ENCODE measurements around the gene NF2.
A peak's percentile ranks its signal among the peaks of the same experiment; 100 is the strongest.
"Not testable (repeated sequence)": the region's sequence is repeated elsewhere in the genome, so short reads cannot be mapped to it uniquely, and the experiment has no call there.

The NF2 gene

GRCh38 chr22:29597871-29598683, 5.4 kb upstream of the NF2 start:
- DNase-seq, result not testable (repeated sequence)

DNA sequence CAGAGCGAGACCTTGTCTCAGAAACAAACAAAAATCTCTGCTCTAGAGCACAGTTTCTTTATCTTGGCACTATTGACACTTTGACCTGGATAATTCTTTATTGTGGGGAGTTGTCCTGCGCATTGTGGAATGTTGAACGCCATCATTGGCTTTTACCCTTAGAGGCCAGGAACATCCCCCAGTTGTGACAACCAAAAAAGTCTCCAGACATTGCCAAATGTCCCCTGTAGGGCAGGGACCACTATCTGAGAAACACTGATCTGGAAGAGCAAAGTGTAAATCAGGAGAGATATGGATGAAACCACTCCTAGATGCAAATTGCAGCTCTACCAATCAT, 4.8 kb upstream of the NF2 start:
- DNase-seq, result no peak

GRCh38 chr22:29604076-29604360, 585 bp downstream of the NF2 start:
- DNase-seq, result no peak

GRCh38 chr22:29605527-29605850, 2.1 kb downstream of the NF2 start:
- DNase-seq, result no peak

DNA sequence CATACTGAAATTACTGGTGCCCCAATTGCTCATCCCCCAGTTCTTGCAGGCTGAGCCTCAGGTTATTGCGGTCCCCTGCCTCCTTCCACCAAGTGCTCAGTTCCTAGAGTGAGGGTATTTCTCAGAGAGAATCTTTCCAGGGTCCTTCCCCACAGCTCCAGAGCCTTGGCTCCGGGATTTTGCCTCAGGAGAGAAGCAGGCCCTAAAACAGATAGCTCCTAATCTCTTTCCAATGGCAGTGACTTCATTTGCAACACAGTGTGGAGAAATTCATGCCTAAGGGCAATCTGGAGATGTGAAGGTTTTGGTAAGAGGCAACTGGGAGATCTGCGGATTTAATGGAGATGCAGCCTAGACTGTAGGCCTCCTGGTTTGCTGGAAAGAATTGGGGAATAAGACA, 2.9 kb downstream of the NF2 start:
- DNase-seq, result no peak

DNA sequence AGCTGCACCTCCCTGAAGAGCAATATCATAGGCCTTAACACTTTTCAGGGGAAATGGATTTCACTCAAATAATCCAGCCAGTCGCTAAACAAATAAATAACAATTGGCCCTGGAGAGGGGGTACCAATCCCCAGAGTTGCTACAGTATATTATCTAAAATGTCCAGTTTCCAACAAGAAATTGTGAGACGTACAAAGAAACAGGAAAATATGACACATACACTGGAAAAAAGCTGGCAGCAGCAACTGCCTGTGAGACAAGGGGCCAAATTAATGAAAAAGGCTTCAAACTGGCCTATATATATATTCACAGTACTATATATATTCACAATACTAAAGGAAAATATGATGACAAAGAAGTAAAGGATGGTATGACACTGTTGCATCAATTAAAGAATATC, 4.0 kb downstream of the NF2 start:
- no peak for DNase-seq

DNA sequence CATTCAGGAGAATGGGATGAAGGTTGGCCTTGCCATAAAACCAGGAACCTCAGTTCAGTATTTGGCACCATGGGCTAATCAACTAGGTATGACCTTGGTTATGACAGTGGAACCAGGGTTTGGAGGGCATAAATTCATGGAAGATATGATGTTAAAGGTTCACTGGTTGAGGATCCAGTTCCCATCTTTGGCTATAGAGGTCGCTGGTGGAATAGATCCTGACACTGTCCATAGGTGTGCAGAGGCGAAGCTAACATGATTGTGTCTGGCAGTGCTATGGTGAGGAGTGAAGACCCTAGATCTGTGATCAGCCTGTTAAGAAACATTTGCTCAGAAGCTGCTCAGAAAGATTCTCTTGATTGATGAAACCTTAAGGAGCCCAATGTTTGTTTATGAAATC, 5.7 kb downstream of the NF2 start:
- DNase-seq, result no peak

GRCh38 chr22:29610780-29611179, 7.3 kb downstream of the NF2 start:
- no peak for DNase-seq

- DNase-seq, result no peak
Observed at GRCh38 chr22:29615705-29616327, 12.4 kb downstream of the NF2 start.

- DNase-seq, result peak; percentile 48
Observed at GRCh38 chr22:29617922-29618629, 14.6 kb downstream of the NF2 start.

GRCh38 chr22:29621761-29622526, 18.5 kb downstream of the NF2 start:
- DNase-seq, result peak; percentile 98

- no peak for DNase-seq
Observed at GRCh38 chr22:29623059-29623458, 19.6 kb downstream of the NF2 start.

GRCh38 chr22:29623553-29624169, 20.2 kb downstream of the NF2 start:
- no peak for DNase-seq

GRCh38 chr22:29625090-29625825, 21.8 kb downstream of the NF2 start:
- DNase-seq, result peak; percentile 84

GRCh38 chr22:29626497-29627195, 23.2 kb downstream of the NF2 start:
- DNase-seq, result peak; percentile 89

DNA sequence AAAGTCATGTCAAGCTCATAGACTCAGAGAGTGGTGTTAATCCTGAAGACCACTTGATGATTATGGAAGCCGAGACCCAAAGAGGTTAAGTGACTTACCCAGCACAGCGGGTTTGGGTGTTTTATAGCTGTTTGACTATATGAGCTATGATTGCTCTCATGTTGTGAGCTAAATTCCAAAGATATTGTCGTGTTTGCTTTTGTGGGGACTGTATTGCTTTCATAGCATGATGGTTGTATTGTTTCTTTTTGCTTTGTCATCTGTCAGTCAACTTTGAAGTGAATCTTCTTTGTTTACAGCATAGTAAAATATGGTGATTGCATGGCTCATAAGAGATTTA, 23.7 kb downstream of the NF2 start:
- no peak for DNase-seq

DNA sequence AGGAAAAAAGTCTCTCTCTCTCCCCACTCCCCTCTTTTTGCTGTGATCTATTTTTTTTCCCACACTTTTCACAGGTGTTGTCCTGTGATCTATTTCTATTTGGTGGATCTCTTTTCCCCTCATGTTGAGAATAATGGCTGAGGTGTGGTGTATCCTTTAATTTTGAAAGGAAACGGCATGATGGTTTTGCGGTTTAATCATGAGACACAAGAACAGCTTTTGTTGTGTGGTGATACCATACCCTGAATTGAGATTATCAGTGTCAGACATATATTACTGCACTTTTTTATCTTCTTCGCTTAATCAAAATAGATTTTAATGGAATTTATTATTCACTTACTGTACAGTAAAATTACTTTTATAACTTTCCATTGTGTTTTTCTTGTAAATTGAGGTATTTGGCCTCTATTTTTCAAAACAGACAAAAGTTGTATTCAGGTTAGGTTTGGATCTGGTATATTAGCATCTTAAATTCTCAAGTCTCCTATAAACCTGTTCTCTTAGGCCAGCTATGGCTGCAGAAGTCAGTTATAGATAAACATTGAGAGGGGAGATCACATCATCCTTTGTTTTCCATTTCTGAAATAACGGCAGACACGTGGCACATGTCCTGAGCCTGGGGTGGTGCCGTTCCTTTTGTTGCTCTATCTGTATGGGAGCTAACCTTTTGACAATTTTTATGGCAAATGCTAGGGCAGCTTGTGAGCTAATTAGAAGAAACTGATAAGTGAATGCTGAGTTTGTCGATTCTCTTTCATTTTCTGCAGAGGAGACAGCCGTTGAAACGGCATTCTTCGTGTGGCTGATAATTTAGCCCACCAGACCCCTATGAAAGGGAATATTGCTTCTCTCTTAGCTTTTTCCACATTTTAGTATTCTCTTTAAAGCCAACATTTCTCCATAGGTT, 25.8 kb downstream of the NF2 start:
- DNase-seq, result no peak

GRCh38 chr22:29629903-29630516, 26.6 kb downstream of the NF2 start:
- DNase-seq, result no peak

DNA sequence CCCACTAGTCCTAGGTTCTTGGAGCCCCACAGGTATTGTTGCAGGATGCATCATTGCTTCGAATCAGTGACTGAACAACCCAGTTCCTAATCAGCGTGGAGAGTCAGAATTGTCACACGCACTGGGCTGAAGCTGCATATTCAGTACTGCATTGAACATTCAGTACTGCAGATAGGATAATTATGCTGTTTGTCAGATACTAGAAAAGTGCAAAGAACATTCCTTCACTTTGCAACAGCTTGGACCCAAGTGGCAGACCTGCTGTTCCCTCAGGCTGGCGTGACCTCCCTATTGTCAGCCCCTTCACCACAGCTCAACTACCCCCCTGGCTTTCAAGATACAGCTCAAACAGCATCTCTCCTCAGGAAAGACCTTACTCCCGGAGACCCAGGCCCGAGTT, 27.6 kb downstream of the NF2 start:
- no peak for DNase-seq

GRCh38 chr22:29631725-29632124, 28.3 kb downstream of the NF2 start:
- DNase-seq, result no peak

- DNase-seq, result no peak
Observed at GRCh38 chr22:29632672-29633071, 29.2 kb downstream of the NF2 start.

All from fibroblast of skin of right quadriceps (primary cell).